Mesodermal cell (in vitro differentiated cells): ENCODE measurements around the gene TBL1X.
"Not testable (repeated sequence)": the region's sequence is repeated elsewhere in the genome, so short reads cannot be mapped to it uniquely, and the experiment has no call there.

ENCODE experiments used
- H3K27ac ChIP-seq: 2 replicates; pipeline ENCODE4 v1.7.0; 2013; ENCODE audit warnings: mild to moderate bottlenecking, low read depth, low read length, moderate library complexity; ENCODE audit not compliant: severe bottlenecking
- H3K36me3 ChIP-seq: 2 replicates; pipeline ENCODE4 v1.7.1; 2013; ENCODE audit warnings: mild to moderate bottlenecking, low read length, moderate library complexity; ENCODE audit not compliant: control insufficient read depth, insufficient read depth
- H3K4me1 ChIP-seq: one replicate; pipeline ENCODE4 v1.7.1; 2013; ENCODE audit warnings: mild to moderate bottlenecking, low read length; ENCODE audit not compliant: insufficient read depth, control insufficient read depth, poor library complexity, severe bottlenecking
- H3K4me3 ChIP-seq: 2 replicates; pipeline ENCODE4 v1.7.0; 2013; ENCODE audit warnings: low read length, control low read depth, mild to moderate bottlenecking; ENCODE audit not compliant: insufficient read depth, poor library complexity, severe bottlenecking; ENCODE audit errors: extremely low read depth
- H3K9me3 ChIP-seq: 2 replicates; pipeline ENCODE4 v1.7.1; 2013; ENCODE audit warnings: mild to moderate bottlenecking, low read length, moderate library complexity; ENCODE audit not compliant: control insufficient read depth
- WGBS, 2 experiments: methylation state at CpG; one replicate each; pipeline ENCODE4 v1.1.5; 2013; ENCODE audit warnings: missing lambda C conversion rate in 2 of 2; ENCODE audit not compliant: insufficient coverage in 2 of 2; 5-methylcytosine and 5-hydroxymethylcytosine counted together

The TBL1X gene

DNA sequence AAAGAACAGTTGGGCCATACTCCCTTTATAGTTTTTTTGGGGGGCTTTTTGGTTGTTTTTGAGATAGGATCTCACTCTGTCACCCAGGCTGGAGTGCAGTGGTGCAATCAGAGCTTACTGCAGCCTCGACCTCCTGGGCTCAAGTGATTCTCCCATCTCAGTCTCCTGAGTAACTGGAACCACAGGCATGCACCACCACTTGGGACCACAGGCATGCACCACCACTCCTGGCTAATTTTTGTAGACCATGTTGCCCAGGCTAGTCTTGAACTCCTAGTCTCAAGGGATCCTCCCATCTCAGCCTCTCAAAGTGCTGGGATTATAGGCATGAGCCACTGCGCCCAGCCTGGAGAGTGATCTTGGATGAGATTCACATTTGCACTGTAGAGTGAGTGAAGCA lies 29.8 kb upstream of the TBL1X start:
- not testable (repeated sequence) for H3K4me3 ChIP-seq, H3K4me1 ChIP-seq, H3K9me3 ChIP-seq, H3K36me3 ChIP-seq, H3K27ac ChIP-seq
- no CpG with 5 or more reads among the region's 2 CpGs for WGBS, 2 experiments

DNA sequence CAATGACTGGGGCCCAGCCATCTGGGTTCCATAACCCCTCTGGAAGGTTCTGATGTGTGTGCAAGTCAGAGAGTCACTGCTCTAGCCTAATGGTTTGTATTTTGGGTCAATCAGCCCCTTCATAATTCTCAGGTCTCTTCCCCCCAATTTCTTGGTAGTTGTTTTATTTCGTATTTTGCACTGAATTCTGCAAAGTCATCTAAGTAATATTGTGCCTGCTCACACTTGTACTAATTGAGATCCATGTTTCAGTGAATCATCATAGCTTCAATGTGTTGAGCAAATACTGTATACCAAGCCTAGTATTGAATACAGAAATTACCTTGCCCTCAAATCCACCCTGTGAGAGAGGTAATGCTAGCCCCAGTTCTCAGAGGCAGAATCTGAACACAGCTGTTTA lies 28.0 kb upstream of the TBL1X start:
- Histone ChIP-seq H3K36me3 (no peaks in the 10 kb centered on the region), H3K4me3 (no peak overlapping the region), H3K27ac (no peak overlapping the region), H3K9me3 (no peaks in the 10 kb centered on the region), H3K4me1 (no peaks in the 10 kb centered on the region)
- 100% methylated on average over 1 of the region's 1 CpG; no CpG with 5 or more reads in 1 of the 2 experiments for WGBS, 2 experiments

DNA sequence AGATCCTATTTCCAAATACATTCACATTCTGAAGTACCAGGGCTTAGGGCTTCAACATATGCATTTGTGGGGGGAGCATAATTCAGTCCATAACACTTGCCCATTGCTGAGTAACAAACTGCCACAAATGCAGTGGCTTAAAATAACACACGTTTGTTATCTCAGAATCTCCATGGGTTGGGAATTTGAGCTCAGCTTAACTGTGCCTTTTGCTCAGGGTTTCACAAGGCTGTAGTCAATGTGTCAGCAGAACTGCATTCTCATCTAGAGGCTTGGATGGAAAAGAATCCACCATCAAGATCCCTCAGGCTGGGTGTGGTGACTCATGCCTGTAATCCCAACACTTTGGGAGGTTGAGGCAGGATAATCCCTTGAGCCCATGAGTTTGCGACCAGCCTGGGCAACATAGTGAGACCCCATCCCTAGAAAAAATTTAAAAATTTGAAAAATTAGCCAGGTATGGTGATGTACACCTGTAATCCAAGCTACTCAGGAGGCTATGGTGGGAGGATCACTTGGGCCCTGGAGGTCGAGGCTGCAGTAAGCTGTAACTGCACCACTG lies 25.8 kb upstream of the TBL1X start:
- Histone ChIP-seq H3K9me3 (no peaks in the 10 kb centered on the region), H3K27ac (no peak overlapping the region), H3K36me3 (no peaks in the 10 kb centered on the region), H3K4me1 (no peaks in the 10 kb centered on the region), H3K4me3 (no peak overlapping the region)
- 100% methylated on average over 1 of the region's 3 CpGs; no CpG with 5 or more reads in 1 of the 2 experiments for WGBS, 2 experiments

DNA sequence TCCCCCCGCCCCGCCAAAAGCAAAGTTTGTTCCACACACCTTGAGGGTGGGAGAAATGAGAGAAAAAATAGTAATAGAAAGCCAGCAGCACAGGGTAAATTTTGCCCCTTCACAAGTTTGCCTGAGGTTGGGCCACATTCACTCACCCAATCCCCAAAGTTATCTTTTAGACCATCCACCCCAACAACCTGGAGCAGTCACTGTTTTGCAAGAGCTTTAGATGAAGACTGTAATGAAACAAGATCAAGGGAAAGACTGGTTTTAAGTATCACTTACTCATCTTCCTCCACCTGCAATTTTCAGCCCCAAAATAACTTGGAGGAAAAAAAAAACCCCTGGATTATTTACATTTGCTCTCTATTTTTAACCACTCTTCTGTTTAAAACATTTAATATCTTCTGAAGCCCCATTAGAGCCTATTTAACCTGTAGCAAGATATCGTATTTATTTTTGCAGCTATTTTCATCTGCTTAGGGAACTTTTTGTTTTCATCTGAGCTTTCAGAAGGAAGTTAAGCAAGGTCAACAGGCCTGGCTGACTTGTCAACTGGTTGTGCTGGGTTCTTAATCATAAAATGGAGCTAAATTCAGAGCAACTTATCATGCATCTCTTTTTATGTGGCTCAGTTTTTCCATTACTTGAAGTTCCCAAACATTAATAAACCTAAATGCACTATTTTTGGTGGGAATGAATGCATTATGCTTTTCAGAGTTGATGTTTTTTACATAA lies 24.6 kb upstream of the TBL1X start:
- no CpG with 5 or more reads among the region's 3 CpGs for WGBS, 2 experiments
- Histone ChIP-seq H3K4me1 (peaks cover 4% of the 10 kb centered on the region), H3K27ac (no peak overlapping the region), H3K4me3 (no peak overlapping the region), H3K36me3 (no peaks in the 10 kb centered on the region), H3K9me3 (no peaks in the 10 kb centered on the region)

DNA sequence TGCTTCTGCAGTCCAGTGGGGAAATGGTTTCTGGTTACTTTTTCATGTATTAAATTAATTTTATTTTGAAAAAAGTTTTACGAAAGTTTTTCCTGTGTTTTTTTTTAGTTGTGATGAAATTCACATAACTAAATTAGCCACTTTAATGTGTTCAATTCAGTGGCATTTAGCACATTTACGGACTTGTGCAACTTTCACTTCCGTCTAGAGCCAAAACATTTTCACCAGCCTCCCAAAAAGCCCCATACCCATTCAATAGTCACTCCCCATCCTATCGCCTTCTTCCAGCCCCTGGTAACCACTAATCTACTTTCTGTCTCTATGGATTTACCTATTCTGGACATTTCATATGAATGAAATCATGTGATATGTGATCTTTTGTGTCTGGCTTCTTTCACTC lies 22.8 kb upstream of the TBL1X start:
- peaks cover 4% of the 10 kb centered on the region for H3K4me1 ChIP-seq
- H3K4me3 ChIP-seq: no peak overlapping the region
- H3K36me3 ChIP-seq: no peaks in the 10 kb centered on the region
- 100% methylated on average over 2 of the region's 4 CpGs; no CpG with 5 or more reads in 1 of the 2 experiments for WGBS, 2 experiments
- H3K9me3 ChIP-seq: no peaks in the 10 kb centered on the region
- H3K27ac ChIP-seq: no peak overlapping the region

DNA sequence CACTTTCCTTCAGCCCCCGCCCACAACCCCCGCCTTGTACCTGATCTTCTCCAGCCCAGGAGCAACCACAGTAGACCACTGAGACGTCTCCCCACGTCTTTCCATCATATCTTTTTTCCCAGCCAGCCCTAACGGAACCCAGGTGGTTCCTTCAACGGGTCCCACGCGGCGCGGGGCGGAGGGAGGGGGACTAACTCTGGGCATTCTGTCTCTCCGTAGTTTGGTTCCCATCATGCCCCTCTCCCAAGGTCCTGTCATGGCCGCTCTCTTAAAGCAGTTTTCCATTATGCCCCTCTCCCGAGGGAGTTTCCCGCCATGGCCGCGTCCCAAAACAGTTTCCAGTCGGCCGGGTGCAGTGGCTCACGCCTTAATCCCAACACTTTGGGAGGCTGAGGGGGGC lies 21.5 kb upstream of the TBL1X start:
- peaks cover 4% of the 10 kb centered on the region for H3K4me1 ChIP-seq

DNA sequence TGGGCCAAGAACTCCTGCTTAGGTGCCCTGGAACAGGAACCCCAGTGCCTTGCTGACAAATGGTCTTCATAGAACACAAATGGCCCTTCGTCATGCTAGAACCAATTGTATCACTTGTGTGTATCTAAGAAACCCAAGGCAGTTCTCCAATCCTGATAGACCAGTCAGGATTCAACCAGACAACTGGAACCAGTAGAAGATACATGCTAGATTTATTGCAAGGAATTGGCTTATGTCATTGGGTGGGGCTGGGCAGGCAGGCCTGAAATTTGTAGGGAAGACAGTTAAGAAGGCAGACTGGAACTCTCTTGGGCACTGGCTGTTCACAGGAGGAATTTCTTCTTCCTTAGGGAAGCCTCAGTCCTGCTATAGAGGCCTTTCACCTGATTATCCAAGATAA lies 17.0 kb upstream of the TBL1X start:
- H3K9me3 ChIP-seq: no peaks in the 10 kb centered on the region
- no CpG with 5 or more reads among the region's 1 CpG for WGBS, 2 experiments
- H3K4me1 ChIP-seq: peaks cover 4% of the 10 kb centered on the region
- H3K4me3 ChIP-seq: no peak overlapping the region
- H3K27ac ChIP-seq: no peak overlapping the region
- no peaks in the 10 kb centered on the region for H3K36me3 ChIP-seq

More for the DNA sequence above, 21.5 kb upstream of the TBL1X start:
- Histone ChIP-seq H3K36me3 (no peaks in the 10 kb centered on the region), H3K4me3 (no peak overlapping the region), H3K9me3 (no peaks in the 10 kb centered on the region), H3K27ac (no peak overlapping the region)
- WGBS, 2 experiments: 96% methylated on average over 14 of the region's 20 CpGs; no CpG with 5 or more reads in 1 of the 2 experiments

DNA sequence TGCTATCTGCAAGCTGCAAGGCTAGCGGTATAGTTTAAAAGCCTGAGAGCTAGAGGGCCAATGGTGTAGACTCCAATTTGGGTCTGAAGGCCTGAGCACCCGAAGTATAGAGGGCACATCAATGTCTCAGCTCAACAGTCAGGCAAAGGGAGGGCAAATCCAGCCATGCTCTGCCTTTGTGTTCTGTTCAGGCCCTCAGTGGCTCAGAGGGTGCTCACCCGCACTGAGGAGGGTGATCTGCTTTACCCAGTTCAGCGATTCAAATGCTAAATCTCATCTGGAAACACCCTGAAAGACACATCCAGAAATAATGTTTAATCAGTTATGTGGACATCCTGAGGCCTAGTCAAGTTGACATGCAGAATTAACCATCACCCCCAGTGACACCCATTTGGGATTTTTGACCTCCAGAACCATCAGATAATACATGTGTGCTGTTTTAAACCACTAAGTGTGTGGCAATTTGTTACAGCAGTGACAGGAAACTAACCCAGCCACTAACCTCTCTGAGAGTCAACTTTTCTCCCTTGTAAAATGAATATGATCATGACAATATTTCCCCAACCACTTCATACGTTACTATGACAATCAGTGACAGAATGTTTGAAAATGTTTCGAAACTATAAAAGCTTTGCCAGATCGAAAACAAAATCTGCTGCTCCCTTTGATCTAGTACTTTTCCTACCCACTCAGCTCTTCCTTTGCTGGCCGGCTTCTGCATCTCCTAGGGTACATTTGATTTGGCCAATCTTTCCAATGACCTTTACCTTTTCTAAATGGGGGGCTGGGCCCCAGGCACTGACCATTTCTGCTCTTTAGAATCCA lies 8.4 kb upstream of the TBL1X start:
- 91 to 96% methylated on average over 2 to 4 of the region's 8 CpGs for WGBS, 2 experiments
- Histone ChIP-seq H3K4me1 (no peaks in the 10 kb centered on the region), H3K4me3 (no peak overlapping the region), H3K9me3 (no peaks in the 10 kb centered on the region), H3K27ac (no peak overlapping the region), H3K36me3 (no peaks in the 10 kb centered on the region)

DNA sequence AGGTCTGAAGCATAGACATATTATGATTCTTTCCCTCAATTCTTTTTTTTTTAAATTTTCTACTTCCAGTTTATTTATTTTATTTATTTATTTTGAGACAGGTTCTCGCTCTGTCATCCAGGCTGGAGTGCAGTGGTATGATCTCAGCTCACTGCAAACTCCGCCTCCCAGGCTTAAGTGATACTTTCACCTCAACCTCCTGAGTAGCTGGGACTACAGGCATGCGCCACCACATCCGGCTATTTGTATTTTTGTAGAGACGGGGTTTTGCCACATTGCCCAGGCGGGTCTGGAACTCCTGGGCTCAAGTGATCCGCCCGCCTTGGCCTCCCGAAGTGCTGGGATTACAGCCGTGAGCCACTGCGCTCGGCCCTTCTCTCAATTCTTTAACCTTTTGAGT lies 6.8 kb upstream of the TBL1X start:
- WGBS, 2 experiments: 84 to 100% methylated on average over 4 to 8 of the region's 12 CpGs
- H3K27ac ChIP-seq: not testable (repeated sequence)

DNA sequence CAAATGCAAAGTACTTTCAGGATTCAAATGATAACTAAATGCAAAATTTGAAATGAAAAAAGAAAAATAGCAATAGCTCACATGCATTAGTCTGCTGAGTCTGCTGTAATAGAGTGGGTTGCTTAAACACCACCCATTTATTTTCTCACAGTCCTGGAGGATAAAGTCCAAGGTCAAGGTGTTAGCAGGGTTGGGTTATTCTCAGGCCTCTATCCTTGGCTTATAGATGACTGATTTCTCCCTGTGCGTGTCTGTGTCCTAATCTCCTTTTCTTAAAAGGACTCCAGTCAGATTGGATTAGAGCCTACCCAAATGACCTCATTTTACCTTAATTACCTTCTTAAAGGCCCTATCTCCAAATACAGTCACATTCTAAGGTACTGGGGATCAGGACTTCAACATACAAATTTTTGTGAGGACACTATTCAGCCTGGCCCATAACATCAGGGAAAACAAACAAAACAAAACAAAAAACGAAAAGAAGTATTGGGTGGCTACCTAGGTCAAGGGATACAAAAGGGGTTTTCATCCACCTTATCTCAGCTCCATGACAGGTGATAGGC lies 6.3 kb upstream of the TBL1X start:
- Histone ChIP-seq H3K27ac (no peak overlapping the region), H3K9me3 (no peaks in the 10 kb centered on the region), H3K4me1 (peaks cover 6% of the 10 kb centered on the region), H3K4me3 (no peak overlapping the region), H3K36me3 (no peaks in the 10 kb centered on the region)
- WGBS, 2 experiments: 90% methylated on average over 2 of the region's 2 CpGs; no CpG with 5 or more reads in 1 of the 2 experiments

More for the DNA sequence above, 6.8 kb upstream of the TBL1X start:
- not testable (repeated sequence) for H3K36me3 ChIP-seq, H3K4me3 ChIP-seq, H3K4me1 ChIP-seq, H3K9me3 ChIP-seq
